Lower leg skin (tissue), 4 donors: ENCODE results near the gene ASAP2. TPM values are rescaled to one million over a fixed set of nuclear protein-coding genes. Genes with fewer than 3 reads are reported as not detected.

Source experiments
- DNase-seq, 2 donors: peaks; one replicate each; pipeline ENCODE4 v3.0.0-alpha.2; 2019; ENCODE audit warnings: low spot score in 2 of 2
- H3K4me3 ChIP-seq: fragments of 200-600 bp; sonication (generic); 2 replicates; pipeline ENCODE4 v1.5.1; 2017; ENCODE audit warnings: mild to moderate bottlenecking, low read depth; ENCODE audit not compliant: poor library complexity, severe bottlenecking
- POLR2A ChIP-seq, 2 donors: fragments of 450-650 bp; IDR thresholded peaks; one replicate each; pipeline ENCODE4 v1.6.1; 2016 to 2017; ENCODE audit warnings: antibody characterized with exemption in 2 of 2, mild to moderate bottlenecking in 1 of 2, moderate library complexity in 1 of 2
- WGBS, 2 donors: methylation state at CpG; one replicate each; pipeline ENCODE4 v1.1.5; 2018; 5-methylcytosine and 5-hydroxymethylcytosine counted together
- intact Hi-C: fragments of 100-400 bp; cut with DNase I; formaldehyde crosslinking; loops from one replicate; pipeline ENCODE4 v1.15.0; 2023; ENCODE audit warnings: low total_unique reads
- total RNA-seq, 4 donors: library from RNA; depleted of rRNA; stranded (reverse); fragments of >200 nt; gene quantifications; one replicate each; pipeline ENCODE4 v1.1.0, GENCODE V29; 2016
- TF ChIP-seq, protein P1 (sequence below), 3 donors: fragments of 450-650 bp; IDR thresholded peaks; one replicate each; pipeline ENCODE4 v1.5.1; 2016; ENCODE audit warnings: antibody characterized with exemption in 3 of 3, mild to moderate bottlenecking in 3 of 3, moderate library complexity in 2 of 3

ASAP2 gene
- total RNA-seq, 4 donors from 2014 or later: 30.4 to 40.7 (median 33.1) TPM

DNA sequence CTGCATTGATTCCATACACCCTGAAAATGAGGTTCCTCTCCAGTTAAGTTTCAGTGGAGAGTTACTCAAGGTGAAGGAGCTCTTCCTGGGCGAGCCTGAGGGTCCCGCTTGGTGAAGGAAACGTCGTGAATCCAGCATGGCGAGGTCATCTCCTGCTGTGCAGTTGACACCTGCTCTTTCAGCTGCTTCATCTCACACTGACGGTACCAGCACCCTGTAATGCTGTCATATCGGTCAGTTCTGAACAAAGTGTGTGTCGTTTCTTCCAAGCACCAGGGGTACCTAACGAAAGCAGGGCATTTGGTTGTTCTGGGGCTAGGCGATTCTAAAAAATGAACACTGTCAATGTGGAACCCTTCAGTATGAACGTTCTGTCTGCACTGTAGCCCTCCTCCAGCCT, 164.1 kb downstream of the ASAP2 start:
- DNase-seq: no peak
- intact Hi-C loops: no loop called here
- TF ChIP-seq POLR2A (IDR thresholded peaks at IDR 0.05): no peak
- TF ChIP-seq, protein P1, sequence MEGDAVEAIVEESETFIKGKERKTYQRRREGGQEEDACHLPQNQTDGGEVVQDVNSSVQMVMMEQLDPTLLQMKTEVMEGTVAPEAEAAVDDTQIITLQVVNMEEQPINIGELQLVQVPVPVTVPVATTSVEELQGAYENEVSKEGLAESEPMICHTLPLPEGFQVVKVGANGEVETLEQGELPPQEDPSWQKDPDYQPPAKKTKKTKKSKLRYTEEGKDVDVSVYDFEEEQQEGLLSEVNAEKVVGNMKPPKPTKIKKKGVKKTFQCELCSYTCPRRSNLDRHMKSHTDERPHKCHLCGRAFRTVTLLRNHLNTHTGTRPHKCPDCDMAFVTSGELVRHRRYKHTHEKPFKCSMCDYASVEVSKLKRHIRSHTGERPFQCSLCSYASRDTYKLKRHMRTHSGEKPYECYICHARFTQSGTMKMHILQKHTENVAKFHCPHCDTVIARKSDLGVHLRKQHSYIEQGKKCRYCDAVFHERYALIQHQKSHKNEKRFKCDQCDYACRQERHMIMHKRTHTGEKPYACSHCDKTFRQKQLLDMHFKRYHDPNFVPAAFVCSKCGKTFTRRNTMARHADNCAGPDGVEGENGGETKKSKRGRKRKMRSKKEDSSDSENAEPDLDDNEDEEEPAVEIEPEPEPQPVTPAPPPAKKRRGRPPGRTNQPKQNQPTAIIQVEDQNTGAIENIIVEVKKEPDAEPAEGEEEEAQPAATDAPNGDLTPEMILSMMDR (IDR thresholded peaks at IDR 0.05): no peak
- 91 to 93% methylated on average over 11 of the region's 11 CpGs for WGBS, 2 donors
- H3K4me3 ChIP-seq: no peak overlapping the region

GRCh38 chr2:9373047-9373446, 166.4 kb downstream of the ASAP2 start:
- intact Hi-C loops: no loop called here
- WGBS, 2 donors: 95 to 96% methylated on average over 16 to 17 of the region's 17 CpGs
- TF ChIP-seq POLR2A (IDR thresholded peaks at IDR 0.05): no peak
- TF ChIP-seq, protein P1 (IDR thresholded peaks at IDR 0.05): no peak
- H3K4me3 ChIP-seq: no peak overlapping the region
- DNase-seq: no peak

DNA sequence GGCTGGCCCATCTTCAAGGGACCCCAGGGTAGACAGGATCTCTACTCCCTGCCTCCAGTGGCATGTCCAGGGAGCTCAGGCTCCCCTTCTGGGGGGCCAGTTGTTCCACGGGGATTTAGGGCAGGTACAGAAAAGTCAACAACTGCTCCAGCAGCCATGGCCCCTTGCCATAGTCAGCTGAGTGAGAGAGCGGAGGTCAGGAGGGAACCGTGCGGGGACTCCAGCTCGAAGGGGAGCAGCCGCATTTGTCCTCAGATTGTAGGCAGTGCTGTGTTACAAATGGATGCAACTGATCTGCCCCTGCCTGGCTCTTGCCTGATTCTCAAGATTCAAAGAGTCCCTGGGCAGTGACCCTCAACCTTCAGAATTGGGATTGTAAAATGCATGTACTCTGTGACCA, 166.9 kb downstream of the ASAP2 start:
- H3K4me3 ChIP-seq: no peak overlapping the region
- intact Hi-C loops: no loop called here
- DNase-seq: no peak
- WGBS, 2 donors: 90 to 91% methylated on average over 6 of the region's 6 CpGs
- TF ChIP-seq POLR2A (IDR thresholded peaks at IDR 0.05): no peak
- TF ChIP-seq, protein P1 (IDR thresholded peaks at IDR 0.05): no peak

DNA sequence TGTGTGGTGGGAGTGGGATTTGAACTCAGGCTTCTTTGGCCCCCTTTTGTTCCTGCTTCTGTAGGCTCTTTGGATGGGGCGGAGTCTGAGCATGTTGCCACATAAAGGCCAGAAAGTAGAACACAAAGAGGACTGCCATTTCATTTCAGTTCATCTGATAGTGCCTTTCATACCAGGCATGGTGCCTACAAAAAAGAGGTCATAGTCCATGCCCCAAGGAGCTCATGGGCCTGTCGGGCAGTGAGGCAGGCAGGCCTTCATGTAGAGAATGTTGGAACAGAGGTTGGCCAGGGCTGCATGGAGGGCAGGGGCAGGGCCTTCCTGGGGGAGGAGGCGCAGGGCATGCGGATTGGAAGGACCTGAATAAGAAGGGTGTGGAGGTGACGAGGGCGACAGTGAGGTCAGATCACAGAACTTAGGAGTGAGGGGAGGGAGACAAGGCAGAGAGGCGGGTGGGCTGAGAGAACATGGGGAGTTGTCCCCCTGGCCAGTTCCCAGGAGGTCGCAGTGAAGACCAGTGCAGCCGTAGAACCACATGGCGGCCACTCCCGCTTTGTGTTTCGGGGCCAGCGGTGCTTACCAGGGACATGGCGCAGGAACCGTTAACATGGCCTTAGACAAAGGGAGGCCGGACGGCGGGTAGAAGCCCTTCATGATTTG, 167.6 kb downstream of the ASAP2 start:
- 93 to 95% methylated on average over 18 of the region's 18 CpGs for WGBS, 2 donors
- no peak for DNase-seq
- no peak overlapping the region for H3K4me3 ChIP-seq
- intact Hi-C loops: no loop called here
- TF ChIP-seq, protein P1 (IDR thresholded peaks at IDR 0.05): no peak
- TF ChIP-seq POLR2A (IDR thresholded peaks at IDR 0.05): no peak

DNA sequence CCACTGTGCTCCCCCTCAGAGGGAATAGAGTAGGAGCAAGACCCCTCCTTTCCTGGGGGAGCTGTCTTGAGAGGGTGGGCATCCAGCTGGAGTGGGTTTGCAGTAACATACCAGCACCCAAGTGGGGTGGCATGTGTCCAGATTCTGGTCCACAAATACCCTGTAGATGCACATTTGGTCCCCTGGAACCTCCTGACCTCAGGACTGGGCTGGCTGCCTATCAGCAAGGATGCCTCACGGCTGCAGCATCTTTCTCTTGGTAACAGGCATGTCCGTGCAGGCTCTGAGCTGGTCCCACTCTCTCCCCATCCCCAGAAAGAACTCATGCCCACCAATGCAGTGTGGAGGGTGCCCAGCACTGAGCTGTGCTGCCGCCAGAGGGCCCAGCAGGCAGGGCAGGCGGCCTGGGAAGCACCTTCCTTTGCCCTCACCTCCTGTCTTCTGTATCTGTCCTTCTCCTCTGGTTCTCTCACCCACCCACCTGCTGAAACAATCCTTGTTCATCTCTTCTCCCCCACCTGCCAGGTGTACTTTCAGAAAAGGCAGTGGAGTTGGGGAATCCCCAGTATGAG, 169.3 kb downstream of the ASAP2 start:
- no peak for DNase-seq
- no peak overlapping the region for H3K4me3 ChIP-seq
- 76 to 87% methylated on average over 3 to 4 of the region's 4 CpGs for whole genome bisulfite sequencing, 2 donors
- no peak for TF ChIP-seq POLR2A (IDR thresholded peaks at IDR 0.05)
- TF ChIP-seq, protein P1 (IDR thresholded peaks at IDR 0.05): no peak
- intact Hi-C loops: no loop called here
